HepG2 (cell line): ENCODE data around the gene LGALS7B. TPM values are rescaled to one million over a fixed set of nuclear protein-coding genes. Genes with fewer than 3 reads are reported as not detected.

ENCODE experiments used
- ATAC-seq: fragments of 200-7000 bp; cut with Tn5 transposase; 3 replicates; pipeline ENCODE4 v1.9.1; 2020; ENCODE audit warnings: mild to moderate bottlenecking, moderate library complexity
- BruUV-seq: library from RNA; stranded (reverse); fragments of 400-500 nt; replicated peaks from 2 replicates; lab custom pipeline; 2021; lab: Mats Ljungman, UMichigan
- CTCF ChIA-PET: fragments of 300-600 bp; formaldehyde crosslinking; extraction: SDS; loops from one replicate; lab custom pipeline; 2021; ENCODE audit warnings: low total read pairs, inconsistent platforms, low intra/inter-chr PET ratio; lab: Yijun Ruan, JAX
- POLR2A ChIA-PET: fragments of 350-600 bp; sonication (Branson Sonifier 250); formaldehyde crosslinking; loops from one replicate; lab custom pipeline; 2020; ENCODE audit warnings: antibody characterized with exemption, inconsistent platforms; lab: Yijun Ruan, JAX
- DNase-seq: peaks from one replicate; pipeline ENCODE4 v3.0.0-alpha.2; 2015; ENCODE audit warnings: low spot score
- FAIRE-seq: peaks from 3 replicates; lab custom pipeline; 2011; peaks lifted over from hg19 to GRCh38; lab: Jason Lieb, UNC
- H2AFZ ChIP-seq: one replicate; pipeline ENCODE4 v1.6.1; 2011; ENCODE audit warnings: low read length, inconsistent platforms
- H3K27ac ChIP-seq: fragments of 300-600 bp; 3 replicates; pipeline ENCODE4 v1.8.0; 2011; ENCODE audit warnings: mixed run types, mild to moderate bottlenecking, mixed read lengths, low read length, inconsistent platforms; ENCODE audit not compliant: insufficient read depth; ENCODE audit errors: extremely low read length
- H3K27me3 ChIP-seq, 2 experiments: fragments of 200-600 bp in 1 of 2; 2 replicates in 1 of 2; 3 replicates in 1 of 2; pipeline versions ENCODE4 v1.6.0 to v1.8.0; 2011; ENCODE audit warnings: low read length in 2 of 2, mild to moderate bottlenecking in 2 of 2, moderate library complexity in 2 of 2, inconsistent platforms in 1 of 2; ENCODE audit not compliant: insufficient read depth in 2 of 2, control insufficient read depth in 1 of 2
- H3K36me3 ChIP-seq, 2 experiments: fragments of 200-600 bp in 1 of 2; replicated peaks in 1 of 2; 2 replicates in 1 of 2; 3 replicates in 1 of 2; pipeline versions ENCODE4 v1.5.1 to v1.8.0; 2011; ENCODE audit warnings: low read length in 2 of 2, inconsistent platforms in 1 of 2; ENCODE audit not compliant: insufficient read depth in 2 of 2, control insufficient read depth in 1 of 2
- H3K4me1 ChIP-seq: 2 replicates; pipeline ENCODE4 v1.5.1; 2012; ENCODE audit warnings: low read length, inconsistent platforms; ENCODE audit not compliant: insufficient read depth
- H3K4me2 ChIP-seq: 2 replicates; pipeline ENCODE4 v1.6.0; 2011; ENCODE audit warnings: low read depth, low read length, inconsistent platforms
- H3K4me3 ChIP-seq, 3 experiments: fragments of 200-600 bp in 1 of 3; sonication (generic), shearing (Covaris generic) in 1 of 3; replicated peaks in 1 of 3; 2 replicates each; pipeline ENCODE4 v1.5.1; 2011 to 2016; ENCODE audit warnings: low read length in 3 of 3, inconsistent platforms in 2 of 3, low read depth in 2 of 3, mild to moderate bottlenecking in 2 of 3, control low read depth in 1 of 3, mixed read lengths in 1 of 3; ENCODE audit not compliant: insufficient read depth in 1 of 3
- H3K79me2 ChIP-seq: one replicate; pipeline ENCODE4 v1.6.1; 2011; ENCODE audit warnings: low read length, inconsistent platforms; ENCODE audit not compliant: insufficient read depth
- H3K9ac ChIP-seq: 2 replicates; pipeline ENCODE4 v1.6.0; 2011; ENCODE audit warnings: mild to moderate bottlenecking, low read depth, low read length, inconsistent platforms; ENCODE audit not compliant: insufficient read depth
- H3K9me3 ChIP-seq: 2 replicates; pipeline ENCODE4 v1.5.1; 2012; ENCODE audit warnings: mild to moderate bottlenecking, low read length
- H4K20me1 ChIP-seq: 2 replicates; pipeline ENCODE4 v1.6.0; 2011; ENCODE audit warnings: inconsistent platforms, mild to moderate bottlenecking, low read length, moderate library complexity; ENCODE audit not compliant: insufficient read depth
- AHR ChIP-seq: IDR thresholded peaks from 2 replicates; pipeline ENCODE4 v1.6.1; 2018; ENCODE audit warnings: missing genetic modification reagents, missing compliant biosample characterization
- CENPX ChIP-seq: sonication (generic); formaldehyde crosslinking; IDR thresholded peaks from 2 replicates; pipeline ENCODE4 v1.9.0; 2021; ENCODE audit warnings: mild to moderate bottlenecking, missing genetic modification reagents, moderate library complexity
- MAFF ChIP-seq: IDR thresholded peaks from 2 replicates; pipeline ENCODE4 v1.6.1; 2011; ENCODE audit warnings: low read depth, low read length, improper control_type of control experiment
- SMYD3 ChIP-seq: sonication (generic); formaldehyde crosslinking; IDR thresholded peaks from 2 replicates; pipeline ENCODE4 v1.8.1; 2023; ENCODE audit warnings: mild to moderate bottlenecking, missing genetic modification reagents
- SRY ChIP-seq: sonication (generic); formaldehyde crosslinking; IDR thresholded peaks from 2 replicates; pipeline ENCODE4 v1.8.0; 2022; ENCODE audit warnings: mild to moderate bottlenecking, missing genetic modification reagents
- ZNF205 ChIP-seq: IDR thresholded peaks from 2 replicates; pipeline ENCODE4 v1.6.1; 2018; ENCODE audit warnings: missing biosample characterization, missing genetic modification reagents
- ZNF550 ChIP-seq: sonication (generic); formaldehyde crosslinking; IDR thresholded peaks from 2 replicates; pipeline ENCODE4 v1.4.0; 2020; ENCODE audit warnings: mild to moderate bottlenecking, missing genetic modification reagents, borderline replicate concordance
- ZNF674 ChIP-seq: sonication (generic); formaldehyde crosslinking; IDR thresholded peaks from 2 replicates; pipeline ENCODE4 v1.5.0; 2020; ENCODE audit warnings: low read depth, mild to moderate bottlenecking, missing genetic modification reagents
- ZNF709 ChIP-seq: sonication (generic); formaldehyde crosslinking; IDR thresholded peaks from 2 replicates; pipeline ENCODE4 v1.5.0; 2020; ENCODE audit warnings: mild to moderate bottlenecking, missing genetic modification reagents
- ZNF75D ChIP-seq: sonication (generic); formaldehyde crosslinking; IDR thresholded peaks from 2 replicates; pipeline ENCODE4 v1.8.1; 2023; ENCODE audit warnings: missing genetic modification reagents, mild to moderate bottlenecking, borderline replicate concordance
- ZSCAN25 ChIP-seq: sonication (generic); formaldehyde crosslinking; IDR thresholded peaks from 2 replicates; pipeline ENCODE4 v1.8.0; 2022; ENCODE audit warnings: mild to moderate bottlenecking, missing genetic modification reagents
- WGBS: methylation state at CpG from one replicate; pipeline ENCODE4 v1.1.6; 2017; ENCODE audit warnings: low lambda C conversion rate; 5-methylcytosine and 5-hydroxymethylcytosine counted together
- in situ Hi-C: cut with HindIII; loops from 2 replicates; pipeline ENCODE4 v1.10.0; 2017; ENCODE audit warnings: low pct_unique_long_range_greater_than_20kb; ENCODE audit not compliant: extremely low pct_ligation_motif_present
- intact Hi-C: fragments of 100-400 bp; cut with micrococcal nuclease; formaldehyde crosslinking; loops from one replicate; pipeline ENCODE4 v1.10.0; 2022; ENCODE audit not compliant: unreplicated experiment
- polyA plus RNA-seq, 8 experiments: library from polyadenylated mRNA; depleted of rRNA in 3 of 8; stranded (reverse) in 7 of 8; unstranded in 1 of 8; fragments of >200 nt; fragmentation: Illumina TruSeq in 4 of 8; extraction: Trizol in 4 of 8; gene quantifications; 2 replicates each; pipeline versions ENCODE4 v1.2.1 to v1.2.3, GENCODE V29; 2011 to 2016; ENCODE audit warnings: low read depth in 4 of 8, missing spikeins in 1 of 8, mixed read lengths in 1 of 8; ENCODE audit not compliant: insufficient read depth in 1 of 8
- total RNA-seq, 5 experiments: library from RNA; depleted of rRNA; stranded (reverse); fragments of >200 nt; fragmentation: Illumina TruSeq; extraction: Trizol; gene quantifications; 2 replicates each; pipeline ENCODE4 v1.2.3, GENCODE V29; 2016; ENCODE audit warnings: low read depth in 1 of 5
- TF ChIP-seq, protein P1 (sequence below): sonication (generic); formaldehyde crosslinking; IDR thresholded peaks from 2 replicates; pipeline ENCODE4 v1.4.0; 2020; ENCODE audit warnings: missing genetic modification reagents, borderline replicate concordance
- TF ChIP-seq, protein P2 (sequence below): sonication (generic); formaldehyde crosslinking; IDR thresholded peaks from 2 replicates; pipeline ENCODE4 v1.5.1; 2020; ENCODE audit warnings: mild to moderate bottlenecking, missing genetic modification reagents

The LGALS7B gene
- total and polyA plus RNA-seq, 2 of the 13 experiments (the other 11 are each of a cell fraction or from before 2014, with no cell fraction given) = 1.7 to 2.1 TPM

DNA sequence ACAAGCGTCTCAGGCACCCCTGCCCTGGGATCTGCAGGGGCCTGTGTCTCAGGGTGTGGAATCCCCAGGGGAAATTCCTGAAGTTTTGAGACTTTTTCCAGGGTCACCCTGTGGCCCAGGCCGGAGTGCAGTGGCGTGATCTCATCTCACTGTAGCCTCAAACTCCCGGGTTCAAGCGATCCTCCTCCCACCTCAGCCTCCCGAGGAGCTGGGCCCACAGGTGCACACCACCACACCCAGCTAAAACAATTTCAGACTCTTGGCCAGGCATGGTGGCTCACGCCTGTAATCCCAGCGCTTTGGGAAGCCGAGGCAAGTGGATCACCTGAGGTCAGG, 48.8 kb upstream of the LGALS7B start (continued):
- TF ChIP-seq, protein P1, sequence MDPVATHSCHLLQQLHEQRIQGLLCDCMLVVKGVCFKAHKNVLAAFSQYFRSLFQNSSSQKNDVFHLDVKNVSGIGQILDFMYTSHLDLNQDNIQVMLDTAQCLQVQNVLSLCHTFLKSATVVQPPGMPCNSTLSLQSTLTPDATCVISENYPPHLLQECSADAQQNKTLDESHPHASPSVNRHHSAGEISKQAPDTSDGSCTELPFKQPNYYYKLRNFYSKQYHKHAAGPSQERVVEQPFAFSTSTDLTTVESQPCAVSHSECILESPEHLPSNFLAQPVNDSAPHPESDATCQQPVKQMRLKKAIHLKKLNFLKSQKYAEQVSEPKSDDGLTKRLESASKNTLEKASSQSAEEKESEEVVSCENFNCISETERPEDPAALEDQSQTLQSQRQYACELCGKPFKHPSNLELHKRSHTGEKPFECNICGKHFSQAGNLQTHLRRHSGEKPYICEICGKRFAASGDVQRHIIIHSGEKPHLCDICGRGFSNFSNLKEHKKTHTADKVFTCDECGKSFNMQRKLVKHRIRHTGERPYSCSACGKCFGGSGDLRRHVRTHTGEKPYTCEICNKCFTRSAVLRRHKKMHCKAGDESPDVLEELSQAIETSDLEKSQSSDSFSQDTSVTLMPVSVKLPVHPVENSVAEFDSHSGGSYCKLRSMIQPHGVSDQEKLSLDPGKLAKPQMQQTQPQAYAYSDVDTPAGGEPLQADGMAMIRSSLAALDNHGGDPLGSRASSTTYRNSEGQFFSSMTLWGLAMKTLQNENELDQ (CRISPR knock-in tag) = no peak
- TF ChIP-seq ZNF709 (CRISPR knock-in tag) (no peak), CENPX (CRISPR knock-in tag) (no peak)

DNA sequence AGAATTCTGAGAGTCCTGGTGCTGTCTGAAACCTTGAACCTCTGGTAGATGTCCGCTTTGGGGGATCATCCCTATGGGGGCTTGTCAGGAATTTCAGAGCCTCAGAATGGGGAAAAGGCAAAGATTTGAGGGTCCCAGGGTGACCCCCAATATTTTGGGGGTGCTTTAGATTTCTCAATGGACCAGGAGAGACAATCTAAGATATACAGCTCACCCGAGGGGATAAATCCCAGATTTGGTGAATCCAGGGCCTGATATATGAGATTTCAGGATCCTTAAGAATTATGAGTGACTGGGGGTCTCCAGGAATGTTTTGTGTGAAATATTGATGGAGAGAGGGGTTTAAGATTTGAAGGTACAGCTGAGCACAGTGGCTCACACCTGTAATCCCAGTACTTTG, 48.1 kb upstream of the LGALS7B start:
- 95% methylated on average over 2 of the region's 2 CpGs for WGBS
- no peaks in the 10 kb centered on the region for H4K20me1 ChIP-seq
- in situ Hi-C loops = loop anchor here (5.0 to 25.0 kb wide), 2 partner anchors 91 to 171 kb away; partner anchors contain the start of genes CCER2 and ECH1

More for the DNA sequence above, 48.1 kb upstream of the LGALS7B start:
- Histone ChIP-seq H3K36me3 (no peaks in the 10 kb centered on the region), H3K79me2 (no peaks in the 10 kb centered on the region), H3K9me3 (no peaks in the 10 kb centered on the region), H3K4me2 (no peak overlapping the region), H3K27me3 (no peaks in the 10 kb centered on the region), H3K27ac (no peak overlapping the region), H3K4me1 (peaks cover 52% of the 10 kb centered on the region), H3K9ac (no peak overlapping the region), H2AFZ (no peak overlapping the region), H3K4me3 (no peak overlapping the region)
- intact Hi-C loops = no loop called here
- ATAC-seq = no peak
- no peak for DNase-seq
- no TSS peak for BruUV-seq
- no peak for TF ChIP-seq ZNF75D (CRISPR knock-in tag)
- no peak for TF ChIP-seq AHR
- no peak for TF ChIP-seq SMYD3 (CRISPR knock-in tag)
- TF ChIP-seq MAFF = no peak
- no peak for TF ChIP-seq ZSCAN25 (CRISPR knock-in tag)
- no peak for TF ChIP-seq SRY
- no peak for TF ChIP-seq ZNF205 (CRISPR knock-in tag)
- TF ChIP-seq, protein P2, sequence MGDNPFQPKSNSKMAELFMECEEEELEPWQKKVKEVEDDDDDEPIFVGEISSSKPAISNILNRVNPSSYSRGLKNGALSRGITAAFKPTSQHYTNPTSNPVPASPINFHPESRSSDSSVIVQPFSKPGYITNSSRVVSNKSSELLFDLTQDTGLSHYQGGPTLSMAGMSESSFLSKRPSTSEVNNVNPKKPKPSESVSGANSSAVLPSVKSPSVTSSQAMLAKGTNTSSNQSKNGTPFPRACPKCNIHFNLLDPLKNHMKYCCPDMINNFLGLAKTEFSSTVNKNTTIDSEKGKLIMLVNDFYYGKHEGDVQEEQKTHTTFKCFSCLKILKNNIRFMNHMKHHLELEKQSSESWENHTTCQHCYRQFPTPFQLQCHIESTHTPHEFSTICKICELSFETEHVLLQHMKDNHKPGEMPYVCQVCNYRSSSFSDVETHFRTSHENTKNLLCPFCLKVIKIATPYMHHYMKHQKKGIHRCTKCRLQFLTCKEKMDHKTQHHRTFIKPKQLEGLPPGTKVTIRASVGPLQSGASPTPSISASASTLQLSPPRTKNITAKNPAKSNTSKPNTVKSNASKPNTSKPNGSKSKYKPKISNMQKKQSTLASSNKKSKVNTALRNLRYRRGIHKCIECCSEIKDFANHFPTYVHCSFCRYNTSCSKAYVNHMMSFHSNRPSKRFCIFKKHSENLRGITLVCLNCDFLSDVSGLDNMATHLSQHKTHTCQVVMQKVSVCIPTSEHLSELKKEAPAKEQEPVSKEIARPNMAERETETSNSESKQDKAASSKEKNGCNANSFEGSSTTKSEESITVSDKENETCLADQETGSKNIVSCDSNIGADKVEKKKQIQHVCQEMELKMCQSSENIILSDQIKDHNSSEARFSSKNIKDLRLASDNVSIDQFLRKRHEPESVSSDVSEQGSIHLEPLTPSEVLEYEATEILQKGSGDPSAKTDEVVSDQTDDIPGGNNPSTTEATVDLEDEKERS = no peak
- no peak for TF ChIP-seq ZNF674 (CRISPR knock-in tag)
- TF ChIP-seq ZNF550 (CRISPR knock-in tag) = no peak
- FAIRE-seq = no peak
- ChIA-PET POLR2A (no interaction called here), CTCF (no interaction called here)
